M059J (cell line): ENCODE results near the gene EPS15. TPM values are rescaled to one million over a fixed set of nuclear protein-coding genes. Genes with fewer than 3 reads are reported as not detected.

Experiments
- DNase-seq: peaks from one replicate; pipeline ENCODE4 v3.0.0-alpha.2; 2012; ENCODE audit warnings: low read depth
- total RNA-seq: library from RNA; depleted of rRNA; stranded (reverse); fragments of >200 nt; shearing (Covaris generic); gene quantifications from 2 replicates; pipeline ENCODE4 v1.2.3, GENCODE V29; 2014

Gene EPS15
- total RNA-seq, 1 experiment from 2014 or later: 28.0 TPM

DNA sequence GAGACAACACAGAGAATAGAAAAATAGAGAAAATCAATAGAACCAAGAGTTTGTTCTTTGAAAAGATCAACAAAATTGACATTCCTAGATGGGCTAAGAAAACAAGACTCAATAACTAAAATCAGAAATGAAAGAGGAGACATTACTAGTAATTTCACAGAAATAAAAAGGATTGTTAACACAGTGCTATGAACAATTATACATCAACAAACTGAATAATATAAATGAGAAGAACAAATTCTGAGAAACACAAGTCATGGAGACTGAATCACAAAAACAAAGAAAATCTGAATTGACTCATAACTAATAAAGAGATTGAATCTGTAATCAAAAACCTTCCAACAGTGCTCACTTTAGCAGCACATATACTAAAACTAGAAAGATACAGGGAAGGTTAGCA, 137.1 kb downstream of the EPS15 start:
- no peak for DNase-seq

DNA sequence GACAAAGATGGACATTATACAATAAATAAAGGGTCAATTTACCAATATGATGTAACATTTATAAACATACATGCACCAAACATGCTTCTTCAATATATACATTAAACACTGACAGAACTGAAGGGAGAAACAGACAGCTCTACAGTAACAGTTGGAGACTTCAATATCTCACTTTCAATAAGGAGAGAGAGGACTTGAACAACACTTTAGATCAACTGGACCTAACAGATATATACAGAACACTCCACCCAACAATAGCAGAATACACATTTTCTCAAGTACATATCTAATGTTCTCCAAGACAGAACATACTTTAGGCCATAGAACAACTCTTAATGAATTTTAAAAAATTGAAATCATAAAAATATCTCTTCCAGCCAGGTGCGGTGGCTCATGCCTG, 138.1 kb downstream of the EPS15 start:
- DNase-seq: no peak

DNA sequence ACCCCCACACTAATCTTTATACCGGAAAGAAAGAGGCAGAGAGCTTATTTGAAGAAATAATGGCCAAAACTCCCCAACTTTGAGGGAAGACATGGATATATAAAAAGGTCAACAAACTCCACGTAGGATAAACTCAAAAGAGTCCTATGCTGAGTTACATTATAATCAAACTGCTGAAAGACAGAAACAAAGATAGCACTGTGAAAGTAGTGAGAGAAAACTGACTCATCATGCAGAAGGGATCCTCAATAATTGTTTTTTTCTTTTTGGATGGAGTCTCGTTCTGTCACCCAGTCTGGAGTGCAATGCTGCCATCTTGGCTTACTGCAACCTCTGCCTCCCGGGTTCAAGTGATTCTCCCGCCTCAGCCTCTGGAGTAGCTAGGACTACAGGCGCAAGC, 140.2 kb downstream of the EPS15 start:
- DNase-seq: no peak

DNA sequence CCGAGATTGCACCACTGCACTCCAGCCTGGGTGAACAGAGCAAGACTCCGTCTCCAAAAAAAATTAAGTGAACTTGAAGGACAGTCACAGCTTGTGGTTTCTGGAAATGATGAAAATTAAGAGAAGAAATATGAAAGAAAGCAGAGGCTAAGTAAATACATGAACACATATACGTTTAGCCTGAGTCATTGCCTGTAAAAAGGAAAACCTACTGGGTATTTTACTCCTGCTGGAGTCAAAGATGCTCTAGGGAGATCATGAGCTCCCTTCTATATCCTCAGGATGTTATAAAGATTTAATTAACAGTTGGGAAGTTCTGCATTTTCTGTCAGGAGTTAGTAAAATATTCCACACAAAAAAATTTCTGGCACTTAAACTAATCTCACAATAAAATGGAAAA, 145.2 kb downstream of the EPS15 start:
- no peak for DNase-seq

DNA sequence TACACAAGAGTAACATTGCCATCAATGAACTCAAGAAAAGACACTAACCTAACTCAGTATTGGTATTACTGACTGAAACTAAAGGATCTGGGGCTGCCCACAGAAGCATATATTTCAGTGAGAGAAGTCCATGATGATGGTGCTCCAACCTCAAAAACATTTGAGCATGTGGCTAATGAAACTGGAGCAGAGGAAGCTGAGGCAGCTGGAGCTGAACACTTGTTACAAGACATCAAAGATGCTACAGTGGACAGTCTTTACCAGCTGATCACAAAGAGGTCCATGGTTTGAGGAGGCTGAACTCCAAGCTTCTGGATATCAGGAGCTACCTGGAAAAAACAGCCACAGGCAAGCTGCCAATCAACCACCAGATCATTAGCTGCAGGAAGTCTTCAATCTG, 146.5 kb downstream of the EPS15 start:
- no peak for DNase-seq

DNA sequence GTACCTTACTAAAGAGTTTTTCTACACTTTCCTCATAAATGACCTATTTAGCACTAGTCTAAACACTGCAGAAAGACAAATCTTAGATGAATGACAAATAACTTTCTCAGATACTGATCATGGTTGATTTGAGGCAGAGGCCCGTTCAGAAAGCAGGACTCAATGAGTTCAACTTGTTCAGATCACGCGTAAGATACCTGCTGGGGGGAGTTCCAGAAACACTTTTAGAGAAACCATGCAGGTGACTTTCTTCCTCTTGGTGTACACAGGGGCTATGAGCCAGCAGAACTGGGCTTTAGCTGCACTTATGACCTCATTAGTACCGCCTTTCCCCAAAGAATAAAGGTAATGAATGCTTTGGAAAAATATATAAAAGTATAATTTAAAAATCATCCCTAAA, 149.9 kb downstream of the EPS15 start:
- no peak for DNase-seq

DNA sequence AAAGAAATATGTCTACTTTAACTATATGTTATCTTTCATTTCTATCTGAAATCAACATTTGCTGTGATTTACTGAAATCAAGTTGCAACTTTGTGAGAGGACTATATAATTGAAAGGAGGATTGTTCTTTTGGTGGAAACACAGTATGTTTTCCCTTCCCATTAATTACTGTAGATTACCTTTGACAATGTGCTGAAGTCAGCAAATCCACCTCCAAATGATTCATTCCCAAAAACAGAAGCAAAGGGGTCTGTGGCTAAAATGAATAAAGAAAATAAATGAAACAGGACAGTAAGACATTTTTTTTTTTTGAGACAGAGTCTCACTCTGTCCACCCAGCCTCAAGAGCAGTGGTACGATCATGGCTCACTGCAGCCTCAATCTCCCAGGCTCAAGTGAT, 153.3 kb downstream of the EPS15 start:
- no peak for DNase-seq

DNA sequence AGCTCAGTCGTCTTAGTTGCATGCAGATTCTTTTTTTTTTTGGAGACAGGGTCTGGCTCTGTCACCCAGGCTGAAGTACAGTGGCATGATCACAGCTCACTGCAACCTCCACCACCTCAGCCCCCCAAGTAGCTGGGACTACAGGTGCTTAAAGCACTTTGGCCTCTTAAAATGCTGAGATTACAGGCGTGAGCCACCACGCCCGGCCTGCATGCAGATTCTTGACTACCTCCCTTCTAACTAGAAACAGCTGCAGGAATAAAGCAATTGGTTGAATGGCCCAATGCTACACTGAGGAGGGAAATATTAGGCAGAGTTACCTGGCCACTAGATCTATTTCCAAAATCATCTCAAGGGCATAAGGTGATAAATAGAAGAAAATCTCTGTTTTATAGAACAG, 159.2 kb downstream of the EPS15 start:
- no peak for DNase-seq

DNA sequence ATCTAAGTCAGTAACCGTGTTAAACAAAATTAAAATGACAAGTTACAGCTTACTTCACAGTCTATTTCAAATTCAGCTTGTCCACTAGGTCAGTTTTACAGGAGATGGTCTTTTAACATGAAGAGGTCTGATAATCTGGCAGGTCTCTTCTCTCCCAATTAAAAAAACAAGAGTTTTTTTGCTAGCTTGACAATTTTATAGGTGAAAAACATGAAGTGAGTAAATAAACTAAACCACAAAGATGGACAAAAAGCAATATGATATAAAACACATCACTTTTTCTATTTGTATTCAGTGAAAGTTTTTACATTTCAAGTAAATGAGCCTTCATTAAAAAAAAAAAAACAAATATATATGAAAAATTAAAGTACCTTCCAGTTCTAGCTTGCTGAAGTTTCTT, 163.7 kb downstream of the EPS15 start:
- DNase-seq: no peak

DNA sequence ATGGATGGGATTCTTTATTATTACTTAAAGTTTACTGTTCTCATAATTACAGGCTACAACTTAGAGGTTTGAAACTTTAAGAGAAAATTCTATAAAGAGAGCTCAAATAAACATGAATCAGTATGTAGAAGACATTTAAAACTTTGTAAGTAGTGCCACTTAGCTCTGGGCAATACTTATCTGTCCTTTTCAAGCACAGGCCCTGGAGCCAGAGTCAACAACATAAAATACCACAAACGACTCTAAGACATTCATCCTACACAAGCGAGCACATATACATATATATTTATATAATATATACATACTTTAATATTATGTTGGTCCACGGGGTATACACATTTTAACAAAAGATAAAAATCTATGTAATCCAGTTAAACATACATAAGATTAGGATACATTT, 164.7 kb downstream of the EPS15 start:
- DNase-seq: no peak

DNA sequence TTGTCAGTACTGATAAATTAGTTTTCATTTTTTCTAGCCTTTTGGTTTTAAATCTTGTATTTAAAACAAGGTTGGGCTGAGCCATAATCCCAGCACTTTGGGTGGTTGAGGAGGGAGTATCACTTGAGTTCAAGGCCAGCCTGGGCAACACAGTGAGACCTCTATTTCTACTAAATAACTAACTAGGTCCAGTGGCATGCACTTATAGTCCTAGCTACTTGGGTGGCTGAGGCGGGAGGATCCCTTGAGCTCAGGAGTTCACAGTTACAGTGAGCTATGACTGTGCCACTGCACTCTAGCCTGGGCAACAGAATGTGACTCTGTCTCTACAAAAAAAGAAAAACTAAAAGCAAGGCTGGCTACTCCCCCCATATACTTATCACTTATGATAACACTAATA, 167.2 kb downstream of the EPS15 start:
- DNase-seq: no peak

DNA sequence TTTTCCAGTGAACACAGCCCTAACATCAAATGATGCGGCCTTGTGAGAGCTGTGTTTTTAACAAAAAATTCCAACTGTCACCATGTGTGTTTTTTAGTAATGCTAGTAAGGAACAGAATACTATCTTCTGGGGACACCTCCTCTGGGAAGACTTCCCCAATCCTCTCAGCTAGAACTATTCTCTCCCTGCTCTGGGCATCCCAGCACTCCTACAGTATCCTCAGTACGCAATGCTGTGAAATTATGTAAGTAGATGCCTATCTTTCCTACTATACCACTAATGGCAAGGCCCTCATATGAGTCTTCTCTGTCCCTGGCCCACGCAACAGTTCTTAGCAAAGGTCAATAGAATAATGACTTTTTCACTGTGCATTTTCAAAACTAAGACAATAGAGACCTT, 169.2 kb downstream of the EPS15 start:
- DNase-seq: no peak

DNA sequence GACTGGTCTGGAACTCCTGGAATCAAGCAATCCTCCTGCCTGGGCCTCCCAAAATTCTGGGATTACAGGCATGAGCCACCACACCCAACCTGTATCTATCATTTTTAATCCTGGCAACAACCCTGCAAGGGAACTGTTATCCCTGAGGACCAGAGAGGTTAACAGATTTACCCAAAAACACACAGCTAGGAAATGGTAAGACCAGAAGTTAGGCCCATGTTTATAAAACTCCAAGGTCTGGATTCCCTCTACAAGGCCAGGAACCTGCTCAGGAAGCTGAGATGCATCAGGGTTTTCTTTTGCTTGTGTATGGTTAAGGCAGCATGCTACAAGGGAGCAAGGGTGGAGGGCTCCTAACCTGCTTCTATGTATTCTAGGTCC, 170.9 kb downstream of the EPS15 start:
- DNase-seq: no peak

DNA sequence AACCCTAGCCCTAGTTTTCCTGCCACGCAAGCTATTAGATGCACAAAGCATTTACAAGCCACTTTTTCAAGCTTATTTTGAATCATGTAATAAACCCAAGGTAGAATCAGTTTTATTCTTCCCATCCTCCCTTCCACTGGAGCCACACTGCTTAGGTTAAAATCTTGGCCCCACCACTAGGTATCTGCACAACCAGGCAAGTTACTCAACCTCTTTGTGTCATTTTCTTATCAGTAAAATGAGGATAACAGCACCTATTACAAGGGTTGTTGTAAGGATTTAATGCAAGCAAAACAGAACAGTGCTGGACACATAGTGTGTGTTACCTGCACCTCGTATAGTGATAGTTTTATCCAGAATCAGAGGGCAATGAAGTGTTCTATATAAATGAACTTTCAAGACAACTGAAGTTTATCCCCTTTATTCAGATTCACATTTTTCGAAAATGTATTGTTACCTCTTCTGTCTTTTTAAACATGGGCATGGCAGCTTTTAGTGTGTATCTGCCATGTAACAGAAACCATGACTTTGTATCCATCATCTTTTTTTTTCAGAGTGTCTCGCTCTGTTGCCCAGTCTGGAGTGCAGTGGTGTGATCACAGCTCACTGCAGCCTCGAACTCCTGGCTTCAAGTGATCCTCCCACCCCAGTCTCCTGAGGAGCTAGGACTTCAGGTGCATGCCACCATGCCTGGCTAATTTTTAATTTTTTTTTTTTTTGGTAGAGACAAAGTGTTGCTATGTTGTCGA, 171.5 kb downstream of the EPS15 start:
- no peak for DNase-seq

DNA sequence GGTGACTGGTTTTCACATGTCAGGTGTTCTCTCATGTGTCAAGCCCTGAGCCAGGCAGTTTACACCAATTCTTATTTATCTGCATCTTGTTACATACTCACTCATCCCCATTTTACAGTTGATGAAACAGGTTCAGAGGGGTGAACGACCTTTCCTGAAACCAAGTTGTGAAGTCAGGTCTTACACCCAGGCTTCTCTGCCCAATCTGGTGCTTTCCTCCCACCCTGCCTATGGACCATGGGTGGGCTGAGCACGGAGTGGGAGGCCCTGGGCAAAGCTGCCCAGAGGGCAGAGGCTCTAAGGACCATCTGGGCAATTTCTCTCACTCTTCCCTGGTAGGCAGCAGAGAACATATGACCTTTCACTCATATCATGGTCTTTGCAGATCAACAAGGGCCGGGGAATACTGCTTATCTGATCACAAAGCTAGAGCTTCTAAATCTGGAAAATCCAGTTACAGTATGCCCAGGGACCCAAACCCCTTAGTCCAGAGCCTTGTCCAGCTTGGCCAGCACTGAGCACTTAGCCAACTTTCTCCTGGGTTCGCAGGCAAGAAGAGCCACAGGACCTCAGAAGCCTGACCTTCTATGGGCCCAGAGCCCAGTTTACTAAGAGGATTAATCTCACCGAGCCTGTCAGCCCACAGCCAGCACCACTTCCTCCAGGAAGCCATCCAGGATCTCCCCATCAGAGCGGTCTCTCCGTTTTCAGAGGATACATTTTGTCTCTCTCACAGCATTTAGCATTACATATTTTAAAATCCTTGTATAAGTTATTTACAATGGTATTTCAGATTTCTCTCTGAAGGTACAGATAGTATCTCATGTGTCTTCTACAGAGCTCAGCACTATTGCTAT, 172.8 kb downstream of the EPS15 start:
- no peak for DNase-seq

DNA sequence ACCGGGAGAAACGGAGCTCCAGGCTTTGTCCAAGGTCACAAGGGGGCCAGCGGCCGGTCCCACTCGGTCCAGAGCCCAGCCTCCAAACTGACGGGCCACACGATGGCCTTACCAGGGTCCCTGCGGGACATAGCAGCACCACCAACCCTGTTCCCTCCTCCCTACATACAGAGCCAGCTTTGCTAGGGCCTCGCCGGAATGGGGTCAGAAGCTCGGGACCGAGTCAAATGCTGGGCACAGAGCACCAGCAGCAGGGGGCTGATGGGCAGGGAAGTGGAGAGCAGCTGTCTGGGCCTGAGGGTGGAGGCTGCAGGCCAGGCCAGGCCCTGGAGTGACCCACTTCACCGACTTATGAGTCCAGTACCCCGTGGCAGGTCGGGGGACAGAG, 173.8 kb downstream of the EPS15 start:
- no peak for DNase-seq

DNA sequence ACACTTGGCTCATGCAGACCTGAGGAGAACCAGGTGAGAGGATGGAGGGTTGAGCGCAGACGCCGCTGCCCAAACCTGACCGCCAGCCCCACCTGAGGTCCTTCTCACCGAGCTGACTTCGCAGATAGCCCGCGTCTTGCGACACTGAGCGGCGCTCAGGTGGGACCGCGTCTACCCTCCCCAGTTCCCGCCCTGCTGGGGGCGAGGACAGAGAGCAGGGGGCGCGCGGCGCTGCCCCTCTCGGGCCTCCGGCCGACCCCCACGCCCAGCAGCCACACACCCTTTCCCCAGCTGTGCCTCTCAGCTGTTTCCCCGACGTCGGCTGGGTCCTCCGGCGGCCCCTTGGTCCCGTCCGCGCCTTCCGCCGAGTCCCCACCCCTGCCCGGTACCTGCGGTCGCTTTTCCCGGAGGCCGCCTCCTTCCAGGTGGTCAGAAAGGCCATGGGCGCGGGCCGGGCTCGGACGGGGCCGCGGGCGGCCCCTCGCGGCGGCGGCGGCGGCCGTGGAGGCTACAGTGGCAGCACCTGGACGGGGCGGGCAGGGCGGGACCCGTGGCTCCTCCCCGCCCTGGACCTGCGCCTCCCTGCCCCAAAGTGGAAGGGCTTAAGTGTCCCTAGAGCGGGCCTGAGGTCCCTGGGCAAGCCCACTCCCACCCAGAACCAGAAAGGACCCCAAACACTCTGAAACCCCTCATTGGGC, 174.3 kb downstream of the EPS15 start:
- no peak for DNase-seq

DNA sequence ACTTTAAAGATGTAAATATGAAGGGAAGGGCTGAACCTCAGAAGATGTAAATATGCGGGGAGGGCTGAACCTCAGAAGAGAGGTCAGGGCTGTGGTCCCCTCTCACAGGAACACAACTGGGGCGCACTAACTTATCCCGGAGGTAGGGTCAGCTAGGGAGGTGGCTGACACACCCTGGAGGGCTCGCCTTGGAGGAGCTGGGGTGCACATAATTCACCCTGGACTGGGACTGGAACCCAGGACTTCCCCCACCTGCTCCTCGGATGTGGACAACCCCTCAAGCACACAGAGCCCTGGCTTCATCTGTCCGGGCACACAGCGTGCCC, 174.8 kb downstream of the EPS15 start:
- DNase-seq: no peak

DNA sequence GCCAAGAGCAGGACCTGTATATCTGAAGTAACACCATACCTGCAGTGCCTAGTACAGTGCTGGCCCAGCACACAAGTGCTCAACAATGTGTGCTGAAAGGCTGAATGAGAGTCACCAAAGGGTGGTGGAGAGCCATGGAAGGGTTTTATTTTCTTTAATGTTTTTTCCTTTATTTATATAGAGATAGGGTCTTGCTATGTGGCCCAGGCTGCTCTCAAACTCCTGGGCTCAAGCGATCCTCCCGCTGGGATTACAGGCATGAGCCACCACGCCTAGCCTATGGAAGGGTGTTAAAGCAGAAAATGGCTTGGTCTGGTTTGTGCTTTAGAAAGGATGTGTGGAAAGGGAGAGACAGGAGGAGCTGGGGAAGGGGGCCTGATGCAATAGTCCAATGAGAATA, 175.4 kb downstream of the EPS15 start:
- no peak for DNase-seq

DNA sequence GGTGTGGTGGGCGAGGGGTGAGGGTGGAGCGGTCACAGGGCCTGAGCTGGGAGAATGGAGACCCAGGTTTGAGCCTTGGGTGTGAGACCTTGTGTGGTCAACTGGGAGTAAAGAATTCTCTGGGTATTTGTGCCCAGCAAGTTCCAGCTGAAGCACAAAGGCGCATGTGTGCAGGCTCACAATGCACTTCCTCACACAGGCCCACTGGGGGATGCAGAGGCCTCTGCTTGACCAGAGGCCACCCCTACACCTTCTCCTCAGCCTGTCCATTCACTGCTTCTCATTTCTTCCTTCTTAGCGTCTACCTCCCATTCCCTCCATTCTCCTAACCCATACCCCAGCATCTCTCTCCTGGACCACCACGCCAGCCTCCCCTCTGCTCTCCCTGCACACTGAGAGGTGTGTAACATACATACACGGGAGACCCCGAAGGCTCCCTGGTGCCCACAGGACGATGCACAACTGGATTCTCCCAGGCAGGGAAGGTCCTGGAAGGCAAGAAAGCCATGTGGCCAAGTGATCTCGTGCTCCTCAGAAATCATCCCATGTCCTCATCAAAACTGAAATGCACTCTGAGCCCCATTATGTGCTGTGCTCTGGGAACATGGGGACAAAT, 176.4 kb downstream of the EPS15 start:
- DNase-seq: no peak

DNA sequence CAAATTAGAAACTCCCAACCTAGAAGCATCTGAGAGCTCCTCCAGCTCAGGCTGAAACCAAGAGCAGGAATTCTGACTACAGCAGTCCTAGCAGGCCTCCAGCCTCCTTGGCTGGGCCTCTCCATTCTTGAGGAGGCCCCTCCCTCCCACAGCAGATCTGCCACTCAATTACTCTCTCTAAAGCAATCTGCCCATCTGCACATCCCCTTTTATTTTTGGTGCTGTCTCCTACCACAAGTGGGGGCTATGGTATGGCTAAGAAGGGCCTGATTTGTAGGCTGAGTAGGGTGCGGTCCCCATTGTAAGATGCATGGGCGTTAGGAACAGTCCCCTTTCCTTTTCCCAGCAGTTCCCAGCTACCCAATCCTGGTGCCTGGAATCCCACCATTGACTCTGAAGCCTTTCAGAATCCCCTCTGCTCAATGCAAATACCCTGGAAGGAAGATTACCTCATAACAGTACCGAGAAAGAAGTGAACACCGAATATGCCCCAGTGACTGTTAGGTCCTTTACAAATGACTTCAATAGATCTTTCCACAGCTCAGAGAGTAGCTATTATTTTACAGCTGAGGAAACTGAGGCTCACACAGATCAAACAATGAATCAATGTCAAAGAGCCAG, 177.1 kb downstream of the EPS15 start:
- DNase-seq: no peak

DNA sequence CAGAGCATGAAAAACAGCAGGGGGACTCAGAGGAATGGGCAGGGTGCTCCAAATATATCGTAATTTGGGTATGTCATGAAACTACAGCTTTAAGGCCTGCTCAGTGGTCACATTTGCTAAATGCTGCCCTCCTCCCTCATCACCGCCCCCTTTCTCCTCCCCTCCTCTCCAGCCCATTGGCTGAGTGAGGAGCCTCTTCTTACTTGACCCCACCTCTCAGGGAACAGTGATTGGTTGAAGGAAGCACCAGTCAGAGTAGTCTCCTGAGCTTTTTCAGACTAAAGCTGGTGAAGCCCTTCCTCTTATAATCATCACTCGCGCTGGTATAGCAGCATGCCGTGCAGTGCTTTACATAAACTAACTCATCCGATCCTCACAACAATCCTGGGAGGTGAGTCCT, 178.7 kb downstream of the EPS15 start:
- DNase-seq: no peak
